Measurements from ENCODE around the gene SLC4A5.

Gene SLC4A5

DNA sequence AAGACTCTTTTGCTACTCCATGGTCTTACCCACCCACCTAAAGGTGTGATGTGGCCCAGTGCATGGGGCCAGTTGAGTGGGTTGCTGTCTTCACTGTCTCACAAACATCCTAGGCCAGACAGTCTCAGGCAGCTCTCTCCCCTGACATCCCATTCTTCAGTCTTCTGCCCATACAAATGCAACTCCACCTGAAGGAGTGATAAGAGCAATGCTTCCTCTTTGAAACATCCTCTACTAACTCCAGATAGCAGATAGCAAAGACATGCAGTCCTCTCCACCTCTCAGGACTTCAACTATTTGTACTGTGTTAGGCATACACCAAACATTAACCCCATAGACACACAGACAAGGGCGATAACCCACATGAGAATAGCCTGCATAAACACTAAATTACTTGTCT is 73.5 kb downstream of the SLC4A5 start:
- no peak for DNase-seq (ENCODE audit: low spot score)

DNA sequence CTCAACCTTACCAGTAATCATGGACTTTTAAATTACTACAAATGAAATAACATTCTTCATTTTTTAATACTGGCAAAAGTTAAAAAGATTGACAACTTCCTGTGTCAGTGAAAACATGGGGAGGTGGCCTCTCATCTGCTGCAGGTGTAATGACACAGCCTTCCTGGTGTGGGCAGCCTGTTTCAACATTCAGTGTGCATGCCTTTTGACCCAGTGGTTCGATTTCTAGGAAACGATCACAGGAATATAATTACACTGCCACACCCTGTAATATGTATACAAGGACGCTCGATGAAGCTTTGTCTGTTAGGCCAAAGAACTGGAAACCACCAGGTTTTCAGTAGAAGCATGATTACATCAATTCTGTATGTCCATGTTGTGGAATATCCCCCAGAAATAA is 76.1 kb downstream of the SLC4A5 start:
- no peak for DNase-seq (ENCODE audit: low spot score)

DNA sequence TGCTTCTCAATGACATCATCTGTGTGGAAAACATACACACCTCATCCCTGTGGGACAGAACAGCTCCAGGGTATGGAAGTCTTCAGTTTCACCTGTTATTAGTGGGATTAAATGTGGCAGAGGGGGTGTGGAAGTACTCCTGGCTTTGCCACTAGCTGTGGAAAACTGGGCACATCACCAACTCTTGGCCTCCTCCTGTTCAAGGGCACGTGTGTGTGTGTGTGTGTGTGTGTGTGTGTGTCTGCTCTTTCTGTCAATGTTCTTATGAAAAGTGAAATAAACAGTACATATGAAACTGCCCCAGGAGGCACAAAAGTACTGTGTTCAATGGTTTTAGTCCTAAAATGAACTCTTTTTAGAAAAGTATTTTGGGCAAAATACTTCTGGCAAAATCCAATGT is 78.9 kb downstream of the SLC4A5 start:
- DNase-seq (ENCODE audit: low spot score): no peak

DNA sequence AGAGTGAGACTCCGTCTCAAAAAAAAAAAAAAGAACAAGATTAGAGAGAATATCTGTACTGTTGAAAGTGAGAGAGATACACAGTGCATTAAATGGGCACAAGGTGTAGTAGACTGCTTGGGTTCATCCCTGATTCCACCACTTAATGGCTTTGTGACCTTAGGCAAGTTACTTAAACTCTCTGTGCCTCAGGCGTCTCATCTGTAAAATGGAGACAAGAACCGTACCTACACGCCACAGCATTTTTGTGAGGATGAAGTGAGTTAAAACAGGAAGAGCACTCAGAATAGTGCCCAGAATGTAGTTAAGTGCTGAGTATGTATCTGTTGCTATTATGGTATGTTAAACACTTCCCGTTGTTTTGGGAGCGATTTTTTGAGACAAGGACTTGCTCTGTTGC is 80.5 kb downstream of the SLC4A5 start:
- DNase-seq (ENCODE audit: low spot score): no peak

DNA sequence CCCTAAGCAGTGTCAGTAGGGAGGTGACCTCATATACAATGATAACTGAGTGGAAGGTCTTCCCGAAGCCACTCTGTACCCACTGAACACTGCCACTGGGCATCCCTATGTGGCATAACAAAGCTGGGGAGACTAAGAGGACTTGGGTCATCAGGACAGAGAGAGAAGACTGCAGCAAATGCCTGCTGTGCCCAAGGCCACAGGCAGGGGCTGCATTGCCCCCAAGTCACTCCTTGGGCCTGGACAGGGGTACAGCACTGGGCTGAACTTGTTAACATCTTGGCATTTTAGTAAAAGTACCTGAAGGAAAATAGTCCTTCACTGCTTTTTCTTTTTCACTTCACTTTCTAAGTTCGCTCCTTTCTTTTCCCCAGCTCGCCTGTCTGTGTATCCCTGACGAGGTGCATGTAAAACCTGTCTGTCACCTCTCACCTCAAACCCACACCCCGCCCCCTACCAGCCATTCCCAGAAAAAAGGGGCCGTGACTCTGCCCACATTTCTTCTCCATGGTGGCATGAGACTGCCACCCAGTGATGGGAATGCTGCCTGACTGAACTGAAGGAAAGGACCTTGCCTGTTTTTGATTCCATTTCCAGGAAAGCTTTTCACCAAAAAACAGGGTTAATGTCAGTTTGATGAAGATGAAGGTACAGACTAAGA is 81.9 kb downstream of the SLC4A5 start:
- no peak for DNase-seq (ENCODE audit: low spot score)

DNA sequence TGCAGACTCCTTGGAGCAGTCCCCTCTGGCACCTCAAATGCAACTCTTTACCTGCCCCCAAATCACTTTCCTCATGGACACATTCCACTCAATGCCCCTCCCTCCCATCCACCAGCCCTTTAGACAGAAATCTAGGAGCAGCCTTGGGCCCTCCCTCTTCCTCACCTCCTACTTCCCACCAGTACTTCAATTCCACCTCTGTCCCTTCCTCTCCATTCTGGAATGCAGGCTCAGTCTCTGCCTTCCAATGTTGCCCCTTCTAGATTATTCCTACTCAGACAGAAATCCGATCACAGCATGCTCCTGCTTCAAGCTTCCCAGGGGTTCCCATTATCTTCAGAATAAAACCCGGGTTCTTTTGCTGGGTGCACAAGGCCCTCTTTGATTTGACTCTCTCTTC is 82.7 kb downstream of the SLC4A5 start:
- DNase-seq (ENCODE audit: low spot score): no peak

DNA sequence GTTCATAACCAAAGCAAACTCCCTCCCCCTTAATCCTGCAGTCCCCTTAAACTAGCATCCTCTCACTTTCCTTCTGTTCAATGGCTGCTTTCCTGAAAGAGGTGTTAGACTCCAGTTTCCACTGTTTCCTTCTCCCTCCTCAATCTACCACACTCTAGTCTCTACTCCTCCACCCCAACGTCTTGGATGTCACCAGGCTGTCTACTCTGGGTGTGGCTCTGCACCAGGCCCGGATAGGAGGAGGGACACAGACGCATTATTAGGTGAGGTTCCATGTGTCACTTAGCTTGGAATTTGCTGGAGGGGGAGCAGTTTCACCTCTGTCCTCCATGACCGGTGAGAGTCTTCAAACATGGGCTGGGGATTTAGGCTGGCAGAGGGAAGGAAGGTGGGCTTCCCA is 83.5 kb downstream of the SLC4A5 start:
- no peak for DNase-seq (ENCODE audit: low spot score)

DNA sequence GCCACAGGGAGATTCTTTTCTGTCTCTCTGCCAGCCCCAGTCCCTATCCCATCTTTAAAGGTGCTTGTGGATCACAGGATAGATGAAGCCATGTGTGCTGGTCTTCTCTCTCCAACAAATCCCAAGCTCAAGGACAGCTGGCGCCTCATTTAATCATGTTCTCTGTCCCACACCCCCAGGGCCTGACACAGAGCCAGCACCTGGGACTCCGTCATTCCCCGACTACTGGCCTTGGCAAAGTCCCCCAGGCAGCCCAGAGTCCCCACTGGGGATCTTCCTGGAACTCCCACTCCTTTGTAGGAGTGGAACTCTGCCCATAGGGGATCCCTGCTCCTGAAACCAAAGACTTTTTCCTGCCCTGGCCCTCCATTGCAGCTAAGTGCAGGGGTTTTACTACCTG is 84.0 kb downstream of the SLC4A5 start:
- no peak for DNase-seq (ENCODE audit: low spot score)

DNA sequence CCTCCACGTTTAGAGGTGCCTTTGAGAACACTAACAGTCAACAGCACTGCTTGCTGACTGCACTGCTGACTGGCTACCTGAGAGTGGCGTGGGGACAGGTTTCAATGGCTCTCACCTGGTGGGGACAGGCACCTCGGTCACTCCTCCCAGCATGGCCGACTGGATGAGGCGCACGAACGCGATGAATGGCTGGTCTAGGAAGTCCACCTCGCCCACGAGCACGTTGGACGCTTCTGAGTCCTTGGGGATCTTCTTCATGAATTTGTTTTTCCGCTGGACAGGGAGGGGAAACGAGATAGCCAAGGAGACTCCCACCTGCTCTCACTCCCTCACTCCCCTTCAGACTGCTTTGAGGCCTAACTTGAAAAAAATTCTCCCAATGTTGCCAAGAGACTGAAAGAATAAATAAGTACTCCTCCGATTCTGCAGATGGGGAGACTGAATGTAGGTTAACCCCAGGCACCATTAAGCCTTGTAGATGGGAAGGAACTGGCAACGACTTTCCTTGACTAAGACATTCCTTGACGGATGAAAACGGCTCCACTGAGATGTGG is 87.5 kb downstream of the SLC4A5 start:
- DNase-seq (ENCODE audit: low spot score): no peak

DNA sequence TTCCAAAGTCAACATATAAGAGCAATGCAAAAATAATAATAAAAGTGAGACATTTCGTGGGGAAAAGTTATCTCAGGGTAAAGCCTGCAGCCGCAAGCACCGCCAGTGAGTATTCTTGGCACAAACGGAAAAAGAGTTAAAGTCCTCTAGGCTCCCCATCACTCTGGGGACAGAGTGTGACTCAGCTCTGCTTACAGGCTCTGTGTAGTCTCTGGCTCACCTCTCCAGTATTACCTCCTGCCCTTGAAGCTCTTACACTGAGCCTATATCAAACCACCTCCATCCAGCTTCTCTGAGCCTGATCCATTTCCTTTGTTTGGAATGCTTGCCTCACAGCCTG is 89.3 kb downstream of the SLC4A5 start:
- DNase-seq (ENCODE audit: low spot score): no peak

DNA sequence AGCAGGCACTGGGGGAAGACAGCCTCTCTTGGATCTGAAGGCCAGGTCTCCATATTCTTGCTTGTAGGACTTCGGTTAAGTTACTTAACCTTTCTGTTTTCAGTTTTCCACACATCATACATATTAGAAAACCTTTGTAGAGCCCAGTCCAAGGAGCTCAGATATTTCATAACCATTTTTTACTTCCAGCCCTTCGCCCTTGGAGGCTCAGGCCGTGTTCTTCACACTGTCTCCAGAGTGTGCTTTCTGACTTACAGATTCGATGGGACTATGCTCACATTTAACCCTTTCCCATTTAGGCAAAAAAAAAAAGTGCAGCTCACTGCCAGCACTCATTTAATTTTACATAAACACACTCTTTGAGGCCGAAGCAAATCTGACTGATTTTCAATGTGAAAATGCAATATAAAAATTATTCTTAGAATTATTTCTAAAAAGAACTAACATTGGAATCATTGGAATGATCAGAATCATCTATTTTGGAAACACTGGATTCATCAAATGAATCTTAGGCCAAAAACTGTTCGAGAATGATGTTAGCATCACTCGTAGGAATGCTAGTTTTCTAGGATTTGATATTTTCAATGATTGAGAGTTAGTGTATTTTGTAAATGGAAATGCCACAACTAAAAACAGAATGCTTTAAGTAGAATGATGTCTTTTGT is 89.8 kb downstream of the SLC4A5 start:
- no peak for DNase-seq (ENCODE audit: low spot score)

DNA sequence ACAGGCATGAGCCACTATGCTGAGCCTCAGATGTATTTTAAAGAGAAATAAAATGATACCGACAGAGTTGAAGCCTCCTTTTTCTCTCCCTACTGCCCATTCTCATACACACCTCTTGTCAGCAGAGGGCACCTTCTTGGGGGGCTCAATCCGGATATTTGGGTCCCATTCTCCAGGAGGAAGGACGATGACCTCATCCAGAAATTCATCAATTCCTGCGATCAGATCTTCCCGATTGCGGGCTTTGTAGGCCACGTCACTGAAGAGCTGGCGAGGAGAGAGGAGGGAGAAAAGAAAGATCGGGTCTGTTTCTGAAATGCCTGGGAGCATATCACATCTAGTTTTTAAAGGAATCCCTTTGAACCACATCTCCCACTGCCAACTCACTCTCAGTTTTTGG is 90.4 kb downstream of the SLC4A5 start:
- no peak for DNase-seq (ENCODE audit: low spot score)

DNA sequence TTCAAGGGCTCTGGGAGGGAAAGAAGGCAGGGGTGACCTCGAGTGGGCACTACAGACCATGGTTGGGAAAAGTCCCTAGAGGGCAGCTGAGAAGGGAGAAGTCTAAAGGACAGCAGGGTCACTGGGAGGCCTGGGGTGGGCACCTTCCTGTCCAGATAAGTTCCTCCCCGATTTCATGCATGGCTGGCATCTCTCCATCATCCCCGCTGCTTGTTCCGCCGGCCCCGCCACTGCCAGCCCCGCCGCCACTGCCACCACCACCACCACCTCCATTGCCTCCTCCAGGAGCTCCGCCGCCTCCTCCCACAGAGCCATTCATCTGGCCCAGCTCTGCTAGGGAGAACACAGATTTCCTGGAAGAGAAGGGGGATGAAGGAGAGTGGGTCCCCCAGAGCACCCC is 91.2 kb downstream of the SLC4A5 start:
- no peak for DNase-seq (ENCODE audit: low spot score)

DNA sequence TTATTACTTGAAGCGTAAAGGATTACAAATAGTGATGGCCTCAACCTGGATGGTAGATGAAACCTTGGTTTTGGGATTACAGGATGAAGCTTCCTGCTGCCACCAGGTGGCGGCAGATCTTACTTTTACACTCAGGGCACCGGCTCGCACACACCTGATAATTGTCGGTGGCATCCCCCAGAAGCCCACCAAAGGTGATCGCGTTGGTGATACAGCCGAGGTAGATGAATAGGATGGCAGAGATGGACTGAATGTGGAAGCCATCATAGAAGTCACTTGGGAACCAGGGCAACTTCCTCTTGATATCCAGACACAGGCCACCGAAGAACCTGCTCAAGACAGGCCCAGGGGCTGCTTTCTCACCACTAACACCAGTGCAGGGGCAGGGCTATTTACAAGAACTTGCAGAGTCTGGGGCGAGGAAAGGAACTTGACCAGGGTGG is 93.0 kb downstream of the SLC4A5 start:
- DNase-seq (ENCODE audit: low spot score): peak; percentile 64

DNA sequence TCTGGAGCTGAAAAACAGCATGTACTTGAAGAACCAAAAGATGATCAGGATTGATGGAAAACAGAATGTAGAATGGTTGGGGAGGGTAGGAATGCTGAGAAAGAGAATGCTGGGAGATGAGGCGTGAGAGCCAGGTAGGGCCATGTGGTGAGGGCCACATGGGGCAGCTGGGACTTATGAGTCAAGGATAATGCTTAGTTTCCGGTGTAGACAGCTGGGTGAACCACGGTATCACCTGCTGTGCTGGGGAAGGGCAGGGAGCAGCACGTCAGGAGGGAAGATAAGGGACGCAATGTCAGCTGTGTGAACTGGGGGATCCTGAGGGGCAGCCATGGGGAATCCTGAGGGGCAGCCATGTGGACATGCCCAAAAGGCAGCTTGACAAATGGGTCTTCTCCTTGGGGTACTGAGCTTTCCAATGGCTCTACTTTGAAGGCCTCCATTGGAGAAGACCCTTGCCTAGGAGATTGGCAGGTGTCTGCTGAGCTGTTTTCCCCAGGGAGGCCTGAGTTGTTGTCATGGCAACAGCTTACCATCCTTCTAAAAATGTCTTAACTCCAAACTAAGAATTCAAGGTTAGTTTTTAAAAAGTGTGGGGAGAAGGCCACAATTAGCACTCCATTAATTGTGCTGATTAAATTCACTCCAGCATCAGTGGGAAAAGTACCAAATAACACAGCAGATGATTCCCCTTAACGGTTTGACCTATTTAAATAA is 93.7 kb downstream of the SLC4A5 start:
- DNase-seq (ENCODE audit: low spot score): no peak

DNA sequence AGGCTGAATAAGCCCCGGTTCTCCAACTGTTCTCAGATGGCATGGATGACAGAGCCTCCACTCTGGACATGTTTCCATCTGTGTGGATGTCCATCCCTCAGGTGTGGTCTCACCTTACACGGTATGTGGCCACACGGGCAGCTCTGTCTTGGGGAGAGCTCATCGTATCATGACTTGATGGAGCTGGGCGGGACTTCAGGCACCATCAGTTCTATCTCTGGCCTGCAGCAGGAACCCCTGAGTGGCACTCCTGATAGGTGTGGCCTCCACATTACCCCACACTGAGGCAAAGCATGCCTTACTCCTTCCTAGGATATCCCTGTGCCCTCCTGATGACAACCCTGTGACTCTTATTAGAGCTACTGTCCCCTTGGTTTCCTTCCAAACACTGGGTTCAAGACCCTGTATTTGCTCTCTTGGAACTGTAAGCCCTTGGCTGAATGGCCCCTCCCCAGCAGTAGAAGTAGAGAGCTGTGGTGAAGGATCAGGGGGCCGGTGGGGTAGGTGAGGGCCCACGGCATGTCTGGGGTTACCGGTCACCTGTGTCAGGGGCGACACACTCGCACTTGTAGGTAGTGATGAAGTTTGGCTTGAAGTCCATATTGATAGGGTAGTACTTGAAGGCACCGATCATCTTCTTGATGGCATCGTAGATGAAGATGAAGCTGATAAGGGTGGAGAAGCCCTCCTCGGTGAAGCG is 96.6 kb downstream of the SLC4A5 start:
- no peak for DNase-seq (ENCODE audit: low spot score)

DNA sequence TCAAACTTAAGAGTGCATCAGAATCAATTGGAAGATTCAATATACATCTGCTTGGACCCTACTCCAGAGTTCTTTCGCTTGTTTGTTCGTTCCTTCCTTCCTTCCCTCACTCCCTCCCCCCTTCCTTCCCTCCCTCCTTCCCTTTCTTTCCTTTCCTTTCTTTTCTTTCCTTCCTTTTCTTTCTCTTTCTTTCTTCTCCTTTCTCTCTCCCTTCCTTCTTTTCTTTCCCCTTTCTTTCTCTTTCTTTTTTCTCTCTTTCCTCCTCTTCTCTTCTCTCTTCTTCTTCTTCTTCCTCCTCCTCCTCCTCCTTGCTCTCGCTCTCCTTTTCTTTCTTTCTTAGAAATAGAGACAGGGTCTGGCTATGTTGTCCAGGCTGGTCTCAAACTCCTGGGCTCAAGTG is 98.9 kb downstream of the SLC4A5 start:
- DNase-seq (ENCODE audit: low spot score): no peak

DNA sequence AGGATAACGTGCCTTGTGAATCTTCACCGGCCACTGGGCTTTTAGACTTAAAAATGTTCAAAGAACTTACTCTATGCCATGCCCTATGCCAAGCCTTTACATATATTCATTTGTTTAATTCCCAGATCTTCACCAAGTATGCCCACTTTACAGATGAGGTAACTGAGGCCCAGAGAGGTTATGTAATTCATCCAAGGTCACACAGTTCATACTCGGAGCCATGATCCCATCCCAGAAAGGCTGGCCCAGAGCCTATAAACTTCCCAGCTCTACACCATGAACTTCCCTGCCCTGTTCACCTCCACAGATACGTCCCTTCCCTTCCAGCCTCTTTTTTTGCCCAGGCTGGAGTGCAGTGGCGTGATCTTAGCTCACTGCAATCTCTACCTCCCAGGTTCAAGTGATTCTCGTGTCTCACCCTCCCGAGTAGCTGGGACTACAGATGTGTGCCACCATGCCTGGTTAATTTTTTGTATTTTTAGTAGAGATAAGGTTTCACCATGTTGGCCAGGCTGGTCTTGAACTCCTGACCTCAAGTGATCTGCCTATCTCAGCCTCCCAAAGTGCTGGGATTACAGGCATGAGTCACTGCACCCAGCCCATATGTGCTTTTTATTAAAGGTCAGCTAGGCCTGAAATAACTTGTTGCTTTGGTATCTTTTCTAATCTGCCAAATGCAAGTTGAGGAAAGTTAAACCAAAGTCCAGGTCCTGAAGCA is 100.7 kb downstream of the SLC4A5 start:
- no peak for DNase-seq (ENCODE audit: low spot score)

DNA sequence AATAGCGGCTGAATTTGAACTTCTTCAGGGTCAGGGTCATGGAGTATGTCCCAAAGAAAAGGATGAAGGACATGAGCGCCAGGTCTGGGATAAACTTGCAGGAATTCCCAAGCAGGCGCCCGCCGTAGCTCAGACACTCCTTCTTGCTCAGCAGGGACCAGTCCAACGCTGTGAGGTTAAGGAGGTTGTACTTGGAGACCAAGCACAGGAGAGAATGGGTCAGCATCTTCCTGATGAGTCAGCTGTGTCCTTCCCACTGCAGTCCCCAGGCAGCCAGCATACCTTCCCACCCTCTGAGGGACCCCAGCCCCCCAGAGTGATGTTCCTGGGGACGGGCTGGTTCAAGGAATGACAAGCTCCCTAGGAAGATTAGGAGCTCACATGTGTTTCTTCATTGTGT is 103.9 kb downstream of the SLC4A5 start:
- no peak for DNase-seq (ENCODE audit: low spot score)

DNA sequence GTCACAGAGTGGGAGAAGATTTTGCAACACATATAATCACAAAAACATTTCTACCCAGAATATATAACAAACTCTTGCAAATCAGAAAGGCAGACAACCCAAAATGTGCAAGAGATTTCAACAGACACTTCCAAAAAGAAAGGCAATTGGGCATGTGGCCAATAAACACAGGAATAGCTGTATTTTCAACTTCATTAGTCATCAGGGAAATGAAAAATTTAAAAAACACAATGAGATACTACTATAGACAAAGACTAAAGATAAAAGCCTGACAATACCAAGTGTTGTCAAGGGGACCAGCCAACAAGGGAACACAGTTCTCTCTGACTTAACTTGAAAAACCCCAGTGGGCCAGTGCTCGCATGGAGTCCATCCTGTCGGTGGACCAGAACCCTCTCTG is 104.3 kb downstream of the SLC4A5 start:
- DNase-seq (ENCODE audit: low spot score): no peak

DNA sequence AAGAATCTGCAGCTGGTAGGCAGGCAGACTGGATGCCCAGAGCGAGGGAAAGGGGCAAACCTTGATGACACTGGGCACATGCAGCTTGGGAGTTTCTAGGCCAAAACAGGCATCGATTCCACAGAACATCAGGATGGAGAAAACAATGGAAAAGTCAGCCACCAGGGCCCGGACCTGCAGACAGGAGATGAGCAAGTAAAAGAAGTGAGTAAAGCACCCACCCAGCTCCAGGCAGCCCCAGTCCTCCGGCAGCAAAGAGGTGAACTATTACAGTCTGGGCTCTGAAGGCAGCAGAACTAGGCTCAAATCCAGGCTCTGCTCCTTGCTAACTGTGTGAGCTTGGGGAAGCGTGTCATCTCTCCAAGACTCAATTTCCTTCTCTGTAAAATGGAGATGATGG is 108.2 kb downstream of the SLC4A5 start:
- DNase-seq (ENCODE audit: low spot score): no peak

DNA sequence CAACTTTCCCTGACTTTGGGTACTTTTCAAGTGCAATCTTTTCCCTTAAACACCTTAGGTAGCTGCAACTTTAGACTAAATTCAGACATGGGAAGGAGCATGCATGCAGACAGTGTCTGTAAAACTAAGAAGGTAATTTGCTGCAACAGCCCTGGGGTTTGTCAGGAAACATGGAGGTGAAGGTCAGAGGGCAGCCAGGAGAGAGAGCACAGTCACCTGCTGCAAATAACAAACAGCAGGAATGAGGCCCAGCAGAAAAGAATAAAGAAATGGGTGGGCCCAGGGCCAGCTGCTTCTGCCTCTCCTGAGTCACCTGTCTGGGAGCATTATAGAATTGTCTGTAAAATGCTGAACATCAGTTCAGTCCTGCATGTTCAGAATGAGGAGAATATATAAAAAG is 109.6 kb downstream of the SLC4A5 start:
- DNase-seq (ENCODE audit: low spot score): no peak

All from hematopoietic multipotent progenitor cell treated with erythropoietin and hydrocortisone succinate and interleukin-3 and kit ligand, for 17 days (in vitro differentiated cells).